GM13977 (cell line): ENCODE data around the gene ABHD16B.

Experiments used
- DNase-seq: peaks from one replicate; pipeline ENCODE4 v3.0.0; 2012; ENCODE audit warnings: low spot score
- in situ Hi-C: fragments of 300-500 bp; cut with MboI; formaldehyde crosslinking; loops from one replicate; pipeline ENCODE4 v1.12.0; 2022; ENCODE audit warnings: low sequenced_read_pairs, low pct_unique_long_range_greater_than_20kb, mixed read lengths, inconsistent platforms; ENCODE audit not compliant: unreplicated experiment
- TF ChIP-seq, protein P1 (sequence below): IDR thresholded peaks from 2 replicates; pipeline ENCODE4 v1.5.1; 2012; ENCODE audit warnings: mild to moderate bottlenecking, control low read depth; ENCODE audit not compliant: insufficient read depth; ENCODE audit errors: extremely low read depth, missing control alignments

ABHD16B gene

DNA sequence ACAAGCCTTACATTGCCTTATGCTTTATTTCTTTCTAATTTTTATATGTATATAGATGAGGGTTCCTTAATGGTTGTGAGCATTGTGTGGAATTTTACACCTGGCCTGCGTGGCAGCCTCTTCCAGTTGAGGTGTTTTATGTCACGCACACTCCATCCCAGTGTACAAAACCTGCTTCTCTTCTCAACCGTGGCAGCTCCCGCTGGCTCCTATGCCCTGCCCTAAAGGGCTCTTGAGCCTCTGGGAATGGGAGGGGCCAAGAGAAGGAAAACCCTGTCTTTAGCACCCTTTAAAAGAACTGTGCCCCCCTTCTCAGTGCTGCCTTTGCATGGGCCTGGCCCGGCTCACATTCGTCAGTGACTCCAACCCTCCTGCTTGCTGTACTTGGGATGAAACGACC, 29.3 kb downstream of the ABHD16B start:
- DNase-seq: no peak
- in situ Hi-C loops: no loop called here

DNA sequence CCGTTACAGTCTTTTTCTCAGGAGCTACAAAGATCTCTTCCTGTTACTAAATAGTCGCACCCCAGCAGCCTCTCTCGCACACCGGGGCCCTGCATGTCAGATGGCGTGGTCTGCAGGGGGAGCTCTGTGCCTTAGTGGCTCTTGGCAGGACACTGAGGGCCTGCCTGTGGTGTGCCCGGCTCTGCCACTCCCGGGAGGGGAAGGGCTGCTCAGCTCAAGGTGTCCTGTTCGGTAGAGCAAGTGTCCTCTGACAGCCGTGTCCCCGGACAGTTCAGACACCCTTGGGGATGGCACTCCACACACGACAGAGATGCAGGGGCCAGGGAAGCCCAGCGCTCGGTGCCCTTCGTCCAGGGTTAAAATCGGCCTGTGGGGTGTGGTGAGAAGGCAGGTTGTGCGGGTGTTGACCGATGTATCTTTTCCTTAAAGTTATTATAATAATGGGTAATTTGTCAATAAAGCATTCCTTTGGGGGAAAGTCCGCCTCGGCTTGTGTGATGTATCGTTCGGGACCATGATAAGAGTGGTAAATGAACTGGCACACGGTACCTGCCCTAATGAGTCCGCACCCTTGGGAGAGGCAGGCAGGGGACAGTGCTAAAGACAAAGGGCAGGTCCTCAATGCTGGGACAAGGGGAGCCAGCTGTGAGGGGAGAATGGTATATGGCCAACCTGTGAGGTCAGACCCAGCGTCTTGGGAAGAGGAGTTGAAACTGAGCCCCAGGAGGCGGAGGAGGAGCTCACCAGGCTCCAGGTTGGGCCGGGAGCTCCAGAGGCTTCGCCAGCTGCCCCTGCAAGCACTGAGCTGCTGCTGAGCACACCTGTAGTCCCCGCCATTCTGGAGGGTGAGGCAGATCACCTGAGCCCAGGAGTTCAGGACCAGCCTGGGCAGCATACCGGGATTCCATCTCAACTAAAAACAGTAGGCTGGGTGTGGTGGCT, 30.0 kb downstream of the ABHD16B start:
- DNase-seq: no peak
- TF ChIP-seq, protein P1, sequence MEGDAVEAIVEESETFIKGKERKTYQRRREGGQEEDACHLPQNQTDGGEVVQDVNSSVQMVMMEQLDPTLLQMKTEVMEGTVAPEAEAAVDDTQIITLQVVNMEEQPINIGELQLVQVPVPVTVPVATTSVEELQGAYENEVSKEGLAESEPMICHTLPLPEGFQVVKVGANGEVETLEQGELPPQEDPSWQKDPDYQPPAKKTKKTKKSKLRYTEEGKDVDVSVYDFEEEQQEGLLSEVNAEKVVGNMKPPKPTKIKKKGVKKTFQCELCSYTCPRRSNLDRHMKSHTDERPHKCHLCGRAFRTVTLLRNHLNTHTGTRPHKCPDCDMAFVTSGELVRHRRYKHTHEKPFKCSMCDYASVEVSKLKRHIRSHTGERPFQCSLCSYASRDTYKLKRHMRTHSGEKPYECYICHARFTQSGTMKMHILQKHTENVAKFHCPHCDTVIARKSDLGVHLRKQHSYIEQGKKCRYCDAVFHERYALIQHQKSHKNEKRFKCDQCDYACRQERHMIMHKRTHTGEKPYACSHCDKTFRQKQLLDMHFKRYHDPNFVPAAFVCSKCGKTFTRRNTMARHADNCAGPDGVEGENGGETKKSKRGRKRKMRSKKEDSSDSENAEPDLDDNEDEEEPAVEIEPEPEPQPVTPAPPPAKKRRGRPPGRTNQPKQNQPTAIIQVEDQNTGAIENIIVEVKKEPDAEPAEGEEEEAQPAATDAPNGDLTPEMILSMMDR: no peak
- in situ Hi-C loops: no loop called here

More for the DNA sequence above, 29.3 kb downstream of the ABHD16B start:
- TF ChIP-seq, protein P1: no peak

DNA sequence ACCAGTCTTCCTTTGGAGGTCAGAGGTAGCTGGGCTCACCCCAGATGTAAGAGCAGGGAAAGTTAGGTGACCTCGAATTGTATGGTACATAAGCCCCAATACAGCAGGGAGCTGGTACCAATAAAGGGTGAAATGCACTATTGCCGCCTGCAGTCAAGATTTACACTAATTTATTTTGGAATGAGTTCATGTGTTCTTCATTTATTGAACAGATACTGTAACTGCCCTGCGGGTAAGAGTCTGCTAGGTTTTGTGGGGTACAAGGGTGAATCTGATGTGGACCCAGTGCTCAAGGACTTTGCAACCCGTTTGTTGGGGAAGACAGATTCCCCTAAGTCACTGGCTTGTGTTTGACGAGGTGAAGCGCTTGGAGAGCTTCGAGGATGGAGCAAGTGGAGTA, 31.1 kb downstream of the ABHD16B start:
- TF ChIP-seq, protein P1: no peak
- in situ Hi-C loops: no loop called here
- no peak for DNase-seq

GRCh38 chr20:63893999-63894357, 32.7 kb downstream of the ABHD16B start:
- in situ Hi-C loops: no loop called here
- DNase-seq: no peak
- TF ChIP-seq, protein P1: no peak

- TF ChIP-seq, protein P1: peak; percentile 6
- peak; percentile 100 for DNase-seq
- in situ Hi-C loops: no loop called here
Measured at GRCh38 chr20:63894358-63895201, 33.3 kb downstream of the ABHD16B start, which contains the start of gene DNAJC5. DNAJC5 (plus strand) TSS chr20:63895126; CDS start chr20:63928346, 33,220 bp downstream.

DNA sequence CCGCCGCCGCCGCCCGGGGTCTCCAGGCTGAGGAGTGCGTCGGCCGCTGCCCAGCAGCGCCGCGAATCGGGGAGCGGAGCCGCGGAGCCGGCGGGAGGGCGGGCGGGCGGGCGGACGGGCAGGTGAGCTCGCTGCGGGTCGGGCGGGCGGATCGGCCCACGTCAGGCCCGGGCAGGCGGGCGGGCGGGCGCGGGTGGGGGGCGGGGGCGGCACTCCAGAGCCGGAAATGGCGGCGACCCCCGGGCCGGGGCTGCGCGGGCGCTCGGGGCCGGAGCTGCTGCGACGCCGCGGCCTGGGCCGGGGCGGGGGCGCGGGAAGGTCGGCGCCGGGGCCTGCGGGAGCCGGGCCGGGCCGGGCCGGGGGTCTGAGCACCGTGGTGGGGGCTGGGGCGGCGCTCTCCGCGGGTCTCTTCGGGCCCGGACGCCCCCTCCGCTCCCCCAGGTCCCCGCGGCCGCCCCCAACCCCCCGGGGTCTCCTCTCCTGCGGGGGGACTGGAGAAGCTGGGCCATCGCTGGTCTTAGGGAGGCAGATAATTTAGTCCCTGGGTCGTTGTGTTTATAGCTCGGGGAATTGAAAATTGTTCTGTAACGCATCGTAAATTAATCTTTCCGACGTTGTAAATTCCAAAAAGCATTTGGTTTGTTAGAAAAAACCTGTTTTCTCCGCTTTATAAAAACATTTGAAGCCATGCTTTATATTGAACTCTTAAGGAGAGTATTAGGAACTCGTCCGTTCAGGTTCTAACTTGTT, 34.1 kb downstream of the ABHD16B start:
- no peak for DNase-seq
- in situ Hi-C loops: no loop called here
- TF ChIP-seq, protein P1: no peak
